Measurements from ENCODE around the gene KLHL1. TPM values are rescaled to one million over a fixed set of nuclear protein-coding genes. Genes with fewer than 3 reads are reported as not detected.

The KLHL1 gene
- total RNA-seq, 4 donors from 2014 or later = not detected

- no peak for DNase-seq (ENCODE audit: low spot score in 2 of 2)
- H3K9me3 ChIP-seq = no peaks in the 10 kb centered on the region
- no peaks in the 10 kb centered on the region for H3K4me1 ChIP-seq
- H3K27ac ChIP-seq = no peak overlapping the region
- TF ChIP-seq EP300 (IDR thresholded peaks at IDR 0.05) = no peak
- TF ChIP-seq CTCF (IDR thresholded peaks at IDR 0.05) = no peak
- no peak for TF ChIP-seq POLR2A (IDR thresholded peaks at IDR 0.05)
- H3K4me3 ChIP-seq = no peak overlapping the region
- no peaks in the 10 kb centered on the region for H3K27me3 ChIP-seq
- WGBS, 2 donors = 88 to 97% methylated on average over 1 of the region's 1 CpG
- H3K36me3 ChIP-seq = no peaks in the 10 kb centered on the region
Observed at GRCh38 chr13:70043685-70044084, 64.6 kb downstream of the KLHL1 start.

- Histone ChIP-seq H3K27ac (no peak overlapping the region), H3K36me3 (no peaks in the 10 kb centered on the region), H3K27me3 (no peaks in the 10 kb centered on the region), H3K4me3 (no peak overlapping the region), H3K4me1 (no peaks in the 10 kb centered on the region), H3K9me3 (no peaks in the 10 kb centered on the region)
- no peak for DNase-seq (ENCODE audit: low spot score in 2 of 2)
- no peak for TF ChIP-seq EP300 (IDR thresholded peaks at IDR 0.05)
- no peak for TF ChIP-seq POLR2A (IDR thresholded peaks at IDR 0.05)
- TF ChIP-seq CTCF (IDR thresholded peaks at IDR 0.05) = no peak
- 86 to 89% methylated on average over 4 of the region's 4 CpGs for WGBS, 2 donors
Observed at GRCh38 chr13:70042193-70042592, 66.1 kb downstream of the KLHL1 start.

- H3K36me3 ChIP-seq = no peaks in the 10 kb centered on the region
- no peaks in the 10 kb centered on the region for H3K27me3 ChIP-seq
- DNase-seq (ENCODE audit: low spot score in 2 of 2) = no peak
- no peaks in the 10 kb centered on the region for H3K4me1 ChIP-seq
- no peaks in the 10 kb centered on the region for H3K9me3 ChIP-seq
- TF ChIP-seq EP300 (IDR thresholded peaks at IDR 0.05) (no peak), POLR2A (IDR thresholded peaks at IDR 0.05) (no peak), CTCF (IDR thresholded peaks at IDR 0.05) (no peak)
- H3K27ac ChIP-seq = no peak overlapping the region
- H3K4me3 ChIP-seq = no peak overlapping the region
Observed at GRCh38 chr13:70034286-70034685, 74.0 kb downstream of the KLHL1 start.

GRCh38 chr13:70027551-70027950 lies 80.7 kb downstream of the KLHL1 start:
- TF ChIP-seq CTCF (IDR thresholded peaks at IDR 0.05) = no peak
- TF ChIP-seq POLR2A (IDR thresholded peaks at IDR 0.05) = no peak
- TF ChIP-seq EP300 (IDR thresholded peaks at IDR 0.05) = no peak
- WGBS, 2 donors = 18 to 22% methylated on average over 4 of the region's 4 CpGs
- H3K27me3 ChIP-seq = no peaks in the 10 kb centered on the region
- H3K4me3 ChIP-seq = no peak overlapping the region
- no peaks in the 10 kb centered on the region for H3K36me3 ChIP-seq
- no peak overlapping the region for H3K27ac ChIP-seq
- H3K4me1 ChIP-seq = no peaks in the 10 kb centered on the region
- no peak for DNase-seq (ENCODE audit: low spot score in 2 of 2)
- no peaks in the 10 kb centered on the region for H3K9me3 ChIP-seq

GRCh38 chr13:70023516-70023915 lies 84.7 kb downstream of the KLHL1 start:
- Histone ChIP-seq H3K9me3 (no peaks in the 10 kb centered on the region), H3K4me1 (no peaks in the 10 kb centered on the region), H3K27ac (no peak overlapping the region), H3K36me3 (no peaks in the 10 kb centered on the region), H3K27me3 (no peaks in the 10 kb centered on the region), H3K4me3 (no peak overlapping the region)
- no peak for TF ChIP-seq POLR2A (IDR thresholded peaks at IDR 0.05)
- no peak for TF ChIP-seq CTCF (IDR thresholded peaks at IDR 0.05)
- no peak for TF ChIP-seq EP300 (IDR thresholded peaks at IDR 0.05)
- no peak for DNase-seq (ENCODE audit: low spot score in 2 of 2)
- 41 to 50% methylated on average over 2 of the region's 2 CpGs for WGBS, 2 donors
